ENCODE results near the gene SHROOM3. TPM values are rescaled to one million over a fixed set of nuclear protein-coding genes. Genes with fewer than 3 reads are reported as not detected.

SHROOM3 gene
- total and polyA plus RNA-seq, 2 donors (not counting 3 experiments of a cell fraction or from before 2014, with no cell fraction given) = 2.7 to 6.7 TPM

GRCh38 chr4:76666944-76667532 is 232.0 kb downstream of the SHROOM3 start:
- CTCF ChIA-PET = interaction anchor here (0.7 to 1.6 kb wide), 2 partner anchors 11 to 145 kb away, joined by 3 read pairs; no protein-coding TSS in a partner anchor
- no peak for FAIRE-seq
- no TSS peak for BruUV-seq (replicated peaks)

GRCh38 chr4:76670631-76671030 is 235.6 kb downstream of the SHROOM3 start:
- Histone ChIP-seq H3K79me2 (ENCODE audit: control insufficient read depth, insufficient read depth, low read length) (no peaks in the 10 kb centered on the region), H3K27ac (ENCODE audit: insufficient read depth, low read depth, low read length) (no peak overlapping the region)
- TF ChIP-seq CTCF (IDR thresholded peaks at IDR 0.05; ENCODE audit: extremely low read depth in 1 of 2, insufficient read depth in 1 of 2, low read depth in 1 of 2, low read length in 2 of 2) (no peak), POLR2A (IDR thresholded peaks at IDR 0.05; ENCODE audit: low read depth, low read length) (no peak), JUN (IDR thresholded peaks at IDR 0.05; ENCODE audit: borderline replicate concordance, insufficient read depth, insufficient read length, low read depth) (no peak)

More at GRCh38 chr4:76666944-76667532, 232.0 kb downstream of the SHROOM3 start:
- DNase-seq (ENCODE audit: low read depth, low spot score) = no peak
- no peak overlapping the region for H3K4me3 ChIP-seq (replicated peaks in 1 of 3; ENCODE audit: insufficient read depth in 1 of 3, low read depth in 1 of 3, low read length in 3 of 3)
- no peak for TF ChIP-seq MAX (IDR thresholded peaks at IDR 0.05; ENCODE audit: insufficient read depth, insufficient read length)
- no peak for TF ChIP-seq POLR2AphosphoS5 (IDR thresholded peaks at IDR 0.05; ENCODE audit: insufficient read depth, low read depth, low read length)
- no peak for TF ChIP-seq EZH2 (IDR thresholded peaks at IDR 0.05; ENCODE audit: borderline replicate concordance, low read depth, low read length, severe bottlenecking)
- POLR2A ChIA-PET = no interaction called here
- H3K9ac ChIP-seq (replicated peaks; ENCODE audit: extremely low read depth, insufficient read depth, low read length) = no peak overlapping the region
- no peaks in the 10 kb centered on the region for H3K9me1 ChIP-seq (replicated peaks; ENCODE audit: control insufficient read depth, extremely low read depth, insufficient read depth, low read length)
- H3K27ac ChIP-seq (ENCODE audit: insufficient read depth, low read depth, low read length) = no peak overlapping the region
- H3K4me1 ChIP-seq (ENCODE audit: control insufficient read depth, extremely low read depth, insufficient read depth, low read length) = peaks cover 5% of the 10 kb centered on the region
- H2AFZ ChIP-seq (ENCODE audit: low read depth, low read length) = no peak overlapping the region
- H3K79me2 ChIP-seq (ENCODE audit: control insufficient read depth, insufficient read depth, low read length) = peaks cover 1% of the 10 kb centered on the region
- no peak overlapping the region for H3K4me2 ChIP-seq (ENCODE audit: insufficient read depth, low read length)
- no peaks in the 10 kb centered on the region for H3K27me3 ChIP-seq (ENCODE audit: control insufficient read depth in 2 of 2, insufficient read depth in 2 of 2, low read length in 2 of 2)
- dilution Hi-C loops (cut with MboI; ENCODE audit: extremely low pct_ligation_motif_present, low sequenced_read_pairs) (no loop called here), intact Hi-C loops (cut with micrococcal nuclease) (no loop called here)
- no peaks in the 10 kb centered on the region for H4K20me1 ChIP-seq (replicated peaks; ENCODE audit: control insufficient read depth, extremely low read depth, insufficient read depth, low read length)
- H3K36me3 ChIP-seq (ENCODE audit: control insufficient read depth in 2 of 2, extremely low read depth in 1 of 2, insufficient read depth in 2 of 2, low read length in 2 of 2) = no peaks in the 10 kb centered on the region
- H3K9me3 ChIP-seq (replicated peaks; ENCODE audit: control insufficient read depth, insufficient read depth, low read length) = no peaks in the 10 kb centered on the region

More at GRCh38 chr4:76670631-76671030, 235.6 kb downstream of the SHROOM3 start:
- no peaks in the 10 kb centered on the region for H4K20me1 ChIP-seq (replicated peaks; ENCODE audit: control insufficient read depth, extremely low read depth, insufficient read depth, low read length)
- no peak overlapping the region for H2AFZ ChIP-seq (ENCODE audit: low read depth, low read length)
- H3K4me2 ChIP-seq (ENCODE audit: insufficient read depth, low read length) = no peak overlapping the region
- no peak overlapping the region for H3K4me3 ChIP-seq (replicated peaks in 1 of 3; ENCODE audit: insufficient read depth in 1 of 3, low read depth in 1 of 3, low read length in 3 of 3)
- H3K9me1 ChIP-seq (replicated peaks; ENCODE audit: control insufficient read depth, extremely low read depth, insufficient read depth, low read length) = no peaks in the 10 kb centered on the region
- CTCF ChIA-PET = no interaction called here
- no peak for FAIRE-seq
- H3K9me3 ChIP-seq (replicated peaks; ENCODE audit: control insufficient read depth, insufficient read depth, low read length) = no peaks in the 10 kb centered on the region
- H3K9ac ChIP-seq (replicated peaks; ENCODE audit: extremely low read depth, insufficient read depth, low read length) = no peak overlapping the region
- POLR2A ChIA-PET = no interaction called here
- BruUV-seq (replicated peaks) = no TSS peak
- dilution Hi-C loops (cut with MboI; ENCODE audit: extremely low pct_ligation_motif_present, low sequenced_read_pairs) = no loop called here
- DNase-seq (ENCODE audit: low read depth, low spot score) = no peak
- no peaks in the 10 kb centered on the region for H3K36me3 ChIP-seq (ENCODE audit: control insufficient read depth in 2 of 2, extremely low read depth in 1 of 2, insufficient read depth in 2 of 2, low read length in 2 of 2)
- intact Hi-C loops (cut with micrococcal nuclease) = no loop called here
- no peaks in the 10 kb centered on the region for H3K4me1 ChIP-seq (ENCODE audit: control insufficient read depth, extremely low read depth, insufficient read depth, low read length)
- no peaks in the 10 kb centered on the region for H3K27me3 ChIP-seq (ENCODE audit: control insufficient read depth in 2 of 2, insufficient read depth in 2 of 2, low read length in 2 of 2)

All from endothelial cell of umbilical vein (primary cell).